ENCODE data around the gene PER3. TPM values are rescaled to one million over a fixed set of nuclear protein-coding genes. Genes with fewer than 3 reads are reported as not detected.

The PER3 gene
- total RNA-seq, 1 experiment from 2014 or later, result 5.8 TPM

- no peak for ATAC-seq
- H3K9me3 ChIP-seq (ENCODE audit: control insufficient read depth in 1 of 2, insufficient read depth in 1 of 2, low read depth in 1 of 2, low read length in 2 of 2), result peaks cover 3 to 10% of the 10 kb centered on the region in 2 experiments; a peak in 1 of 4 replicates
- no peaks in the 10 kb centered on the region for H3K9me2 ChIP-seq (ENCODE audit: insufficient read depth)
- no peaks in the 10 kb centered on the region for H4K20me1 ChIP-seq (ENCODE audit: insufficient read depth)
- no peak overlapping the region for H3K27ac ChIP-seq (ENCODE audit: low read depth, low read length)
- DNase-seq (ENCODE audit: low read depth, low spot score), result no peak
- CTCF ChIA-PET, result no interaction called here
- POLR2A ChIA-PET, result no interaction called here
- no peaks in the 10 kb centered on the region for H3K79me2 ChIP-seq (ENCODE audit: insufficient read depth, low read length)
- no peak overlapping the region for H2AFZ ChIP-seq (ENCODE audit: low read depth, low read length, poor library complexity, severe bottlenecking)
- no peaks in the 10 kb centered on the region for H3K4me1 ChIP-seq (ENCODE audit: control insufficient read depth in 1 of 2, insufficient read depth in 2 of 2, low read length in 2 of 2)
- no peak overlapping the region for H3K9ac ChIP-seq (ENCODE audit: low read length)
- BruUV-seq (replicated peaks), result no TSS peak
- intact Hi-C loops (cut with micrococcal nuclease), result no loop called here
- peaks cover 0 to 13% of the 10 kb centered on the region in 2 experiments; a peak in 1 of 4 replicates for H3K36me3 ChIP-seq (ENCODE audit: control insufficient read depth in 1 of 2, insufficient read depth in 2 of 2, low read length in 2 of 2)
- TF ChIP-seq SRF (IDR thresholded peaks at IDR 0.05; ENCODE audit: low read depth) (no peak), ELF1 (IDR thresholded peaks at IDR 0.05; ENCODE audit: borderline replicate concordance, low read depth) (no peak), EZH2 (IDR thresholded peaks at IDR 0.05) (no peak), EZH2phosphoT487 (IDR thresholded peaks at IDR 0.05; ENCODE audit: borderline replicate concordance) (no peak), ZFX (IDR thresholded peaks at IDR 0.05) (no peak), EGR1 (IDR thresholded peaks at IDR 0.05; ENCODE audit: low read depth) (no peak), SP1 (IDR thresholded peaks at IDR 0.05; ENCODE audit: low read depth) (no peak)
- RAD21 ChIA-PET (ENCODE audit: low non-redundant PET in 1 of 2, low total read pairs in 2 of 2, uncharacterized antibody in 2 of 2, unreplicated experiment in 2 of 2), result no interaction called here
- no peak overlapping the region for H3K4me2 ChIP-seq (ENCODE audit: low read length)
- H3K4me3 ChIP-seq (replicated peaks in 1 of 2; ENCODE audit: low read depth in 1 of 2, low read length in 2 of 2), result no peak overlapping the region
- H3K27me3 ChIP-seq (ENCODE audit: insufficient read depth, low read length), result no peaks in the 10 kb centered on the region
These were observed 54.6 kb downstream of the PER3 start for GRCh38 chr1:7838714-7839113.

GRCh38 chr1:7839526-7839925, 55.4 kb downstream of the PER3 start:
- no TSS peak for BruUV-seq (replicated peaks)
- no peak for DNase-seq (ENCODE audit: low read depth, low spot score)
- H3K79me2 ChIP-seq (ENCODE audit: insufficient read depth, low read length), result no peaks in the 10 kb centered on the region
- H3K27me3 ChIP-seq (ENCODE audit: insufficient read depth, low read length), result no peaks in the 10 kb centered on the region
- CTCF ChIA-PET, result no interaction called here
- no peaks in the 10 kb centered on the region for H3K4me1 ChIP-seq (ENCODE audit: control insufficient read depth in 1 of 2, insufficient read depth in 2 of 2, low read length in 2 of 2)
- no peak for ATAC-seq
- H3K9me3 ChIP-seq (ENCODE audit: control insufficient read depth in 1 of 2, insufficient read depth in 1 of 2, low read depth in 1 of 2, low read length in 2 of 2), result peaks cover 3 to 10% of the 10 kb centered on the region in 2 experiments; a peak in 1 of 4 replicates
- no peak overlapping the region for H3K9ac ChIP-seq (ENCODE audit: low read length)
- RAD21 ChIA-PET (ENCODE audit: low non-redundant PET in 1 of 2, low total read pairs in 2 of 2, uncharacterized antibody in 2 of 2, unreplicated experiment in 2 of 2), result no interaction called here
- no peak overlapping the region for H3K4me2 ChIP-seq (ENCODE audit: low read length)
- H3K36me3 ChIP-seq (ENCODE audit: control insufficient read depth in 1 of 2, insufficient read depth in 2 of 2, low read length in 2 of 2), result peaks cover 0 to 13% of the 10 kb centered on the region in 2 experiments; a peak in 1 of 4 replicates
- H3K4me3 ChIP-seq (replicated peaks in 1 of 2; ENCODE audit: low read depth in 1 of 2, low read length in 2 of 2), result no peak overlapping the region
- POLR2A ChIA-PET, result no interaction called here
- intact Hi-C loops (cut with micrococcal nuclease), result no loop called here
- H2AFZ ChIP-seq (ENCODE audit: low read depth, low read length, poor library complexity, severe bottlenecking), result no peak overlapping the region
- H3K9me2 ChIP-seq (ENCODE audit: insufficient read depth), result no peaks in the 10 kb centered on the region
- H3K27ac ChIP-seq (ENCODE audit: low read depth, low read length), result no peak overlapping the region
- no peaks in the 10 kb centered on the region for H4K20me1 ChIP-seq (ENCODE audit: insufficient read depth)
- TF ChIP-seq SP1 (IDR thresholded peaks at IDR 0.05; ENCODE audit: low read depth) (no peak), ATF3 (IDR thresholded peaks at IDR 0.05) (no peak), SIN3A (IDR thresholded peaks at IDR 0.05; ENCODE audit: low read depth) (no peak), EZH2 (IDR thresholded peaks at IDR 0.05) (no peak), FOSL1 (IDR thresholded peaks at IDR 0.05; ENCODE audit: low read depth) (no peak), POLR2A (IDR thresholded peaks at IDR 0.05; ENCODE audit: borderline replicate concordance, extremely low read depth, insufficient read depth, insufficient read length) (no peak), ZBTB33 (IDR thresholded peaks at IDR 0.05; ENCODE audit: extremely low read depth, insufficient replicate concordance, low read length) (no peak), EGR1 (IDR thresholded peaks at IDR 0.05; ENCODE audit: low read depth) (no peak), RAD21 (IDR thresholded peaks at IDR 0.05; ENCODE audit: low read depth) (no peak), ZNF274 (IDR thresholded peaks at IDR 0.05; ENCODE audit: low read depth, low read length) (no peak), REST (IDR thresholded peaks at IDR 0.05; ENCODE audit: low read depth) (no peak), EZH2phosphoT487 (IDR thresholded peaks at IDR 0.05; ENCODE audit: borderline replicate concordance) (no peak), CEBPB (IDR thresholded peaks at IDR 0.05; ENCODE audit: low read depth) (no peak), ZFX (IDR thresholded peaks at IDR 0.05) (no peak), MAX (IDR thresholded peaks at IDR 0.05) (no peak)

Measured in HCT116 (cell line).